ENCODE measurements around the gene RAD50. TPM values are rescaled to one million over a fixed set of nuclear protein-coding genes. Genes with fewer than 3 reads are reported as not detected.
A peak's percentile ranks its signal among the peaks of the same experiment; 100 is the strongest.

The RAD50 gene
- polyA plus RNA-seq, 1 donor (not counting 4 experiments of a cell fraction or from before 2014, with no cell fraction given), result 26.3 TPM

DNA sequence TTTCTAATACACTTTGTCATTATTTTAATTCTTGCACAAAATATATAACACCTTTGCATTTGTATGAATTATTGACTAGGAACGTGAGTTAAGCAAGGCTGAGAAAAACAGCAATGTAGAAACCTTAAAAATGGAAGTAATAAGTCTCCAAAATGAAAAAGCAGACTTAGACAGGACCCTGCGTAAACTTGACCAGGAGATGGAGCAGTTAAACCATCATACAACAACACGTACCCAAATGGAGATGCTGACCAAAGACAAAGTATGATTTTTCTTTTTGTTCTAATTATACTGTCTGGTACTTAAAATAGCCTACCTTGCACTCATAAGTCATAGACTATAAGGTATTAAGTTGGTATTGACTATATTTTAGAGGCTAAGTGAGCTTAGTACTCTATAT lies 34.4 kb downstream of the RAD50 start:
- FAIRE-seq, result no peak
- H4K20me1 ChIP-seq (ENCODE audit: control insufficient read depth, extremely low read depth, insufficient read depth, low read length), result no peaks in the 10 kb centered on the region
- H3K4me3 ChIP-seq (ENCODE audit: control insufficient read depth in 2 of 3, extremely low read depth in 1 of 3, insufficient read depth in 2 of 3, low read depth in 1 of 3, low read length in 3 of 3), result no peak overlapping the region
- H3K27ac ChIP-seq (ENCODE audit: control insufficient read depth, insufficient read depth, low read length), result no peak overlapping the region
- DNase-seq (ENCODE audit: low read depth, low spot score), result no peak
- H3K4me2 ChIP-seq (ENCODE audit: control insufficient read depth, extremely low read depth, insufficient read depth, low read depth, low read length), result no peak overlapping the region
- TF ChIP-seq, protein P1, sequence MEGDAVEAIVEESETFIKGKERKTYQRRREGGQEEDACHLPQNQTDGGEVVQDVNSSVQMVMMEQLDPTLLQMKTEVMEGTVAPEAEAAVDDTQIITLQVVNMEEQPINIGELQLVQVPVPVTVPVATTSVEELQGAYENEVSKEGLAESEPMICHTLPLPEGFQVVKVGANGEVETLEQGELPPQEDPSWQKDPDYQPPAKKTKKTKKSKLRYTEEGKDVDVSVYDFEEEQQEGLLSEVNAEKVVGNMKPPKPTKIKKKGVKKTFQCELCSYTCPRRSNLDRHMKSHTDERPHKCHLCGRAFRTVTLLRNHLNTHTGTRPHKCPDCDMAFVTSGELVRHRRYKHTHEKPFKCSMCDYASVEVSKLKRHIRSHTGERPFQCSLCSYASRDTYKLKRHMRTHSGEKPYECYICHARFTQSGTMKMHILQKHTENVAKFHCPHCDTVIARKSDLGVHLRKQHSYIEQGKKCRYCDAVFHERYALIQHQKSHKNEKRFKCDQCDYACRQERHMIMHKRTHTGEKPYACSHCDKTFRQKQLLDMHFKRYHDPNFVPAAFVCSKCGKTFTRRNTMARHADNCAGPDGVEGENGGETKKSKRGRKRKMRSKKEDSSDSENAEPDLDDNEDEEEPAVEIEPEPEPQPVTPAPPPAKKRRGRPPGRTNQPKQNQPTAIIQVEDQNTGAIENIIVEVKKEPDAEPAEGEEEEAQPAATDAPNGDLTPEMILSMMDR (optimal IDR thresholded peaks at IDR 0.05 in 1 of 3, IDR thresholded peaks at IDR 0.05 in 1 of 3, conservative IDR thresholded peaks at IDR 0.05 in 1 of 3; ENCODE audit: extremely low read depth in 1 of 3, insufficient read depth in 2 of 3, low read length in 3 of 3), result no peak
- no peak for TF ChIP-seq EZH2 (IDR thresholded peaks at IDR 0.05; ENCODE audit: low read length)
- no peaks in the 10 kb centered on the region for H3K9me1 ChIP-seq (ENCODE audit: control insufficient read depth, extremely low read depth, insufficient read depth, low read length)
- dilution Hi-C loops (cut with MboI; ENCODE audit: extremely low pct_ligation_motif_present, low sequenced_read_pairs), result no loop called here
- H3K9me3 ChIP-seq (ENCODE audit: control insufficient read depth, low read depth, low read length), result no peaks in the 10 kb centered on the region
- H3K4me1 ChIP-seq (ENCODE audit: control insufficient read depth, extremely low read depth, insufficient read depth, low read length), result no peaks in the 10 kb centered on the region
- no peak overlapping the region for H3K9ac ChIP-seq (ENCODE audit: control insufficient read depth, extremely low read depth, insufficient read depth, low read length)
- no peaks in the 10 kb centered on the region for H3K79me2 ChIP-seq (ENCODE audit: control insufficient read depth, insufficient read depth, low read length)
- H3K27me3 ChIP-seq (ENCODE audit: control insufficient read depth, extremely low read depth, insufficient read depth, low read length), result no peaks in the 10 kb centered on the region
- H2AFZ ChIP-seq (ENCODE audit: control insufficient read depth, low read length), result no peak overlapping the region
- peaks cover 4 to 24% of the 10 kb centered on the region in 2 experiments for H3K36me3 ChIP-seq (ENCODE audit: control insufficient read depth in 2 of 2, extremely low read depth in 1 of 2, insufficient read depth in 2 of 2, low read length in 2 of 2)

DNA sequence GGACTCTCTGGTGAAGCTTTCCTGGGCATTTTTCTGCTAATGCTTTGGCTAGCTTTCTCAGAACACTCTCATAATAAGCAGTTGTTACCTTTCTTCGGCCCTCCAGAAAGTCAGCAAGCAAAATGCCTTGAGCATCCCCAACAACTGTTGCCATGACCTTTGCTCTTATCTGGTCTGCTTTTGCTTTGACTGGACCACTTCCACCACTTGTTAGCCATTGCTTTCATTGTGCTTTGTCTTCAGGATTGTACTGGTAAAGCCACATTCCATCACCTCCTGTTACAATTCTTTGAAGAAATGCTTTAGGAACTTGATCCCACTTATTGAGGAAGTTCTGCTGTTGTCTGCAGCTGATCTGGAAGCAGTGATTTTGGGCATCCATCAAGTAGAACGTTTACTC lies 35.7 kb downstream of the RAD50 start:
- dilution Hi-C loops (cut with MboI; ENCODE audit: extremely low pct_ligation_motif_present, low sequenced_read_pairs), result no loop called here
- no peaks in the 10 kb centered on the region for H3K4me1 ChIP-seq (ENCODE audit: control insufficient read depth, extremely low read depth, insufficient read depth, low read length)
- FAIRE-seq, result peak; percentile 51
- no peaks in the 10 kb centered on the region for H3K27me3 ChIP-seq (ENCODE audit: control insufficient read depth, extremely low read depth, insufficient read depth, low read length)
- H3K9me3 ChIP-seq (ENCODE audit: control insufficient read depth, low read depth, low read length), result no peaks in the 10 kb centered on the region
- no peak overlapping the region for H3K27ac ChIP-seq (ENCODE audit: control insufficient read depth, insufficient read depth, low read length)
- H3K9me1 ChIP-seq (ENCODE audit: control insufficient read depth, extremely low read depth, insufficient read depth, low read length), result no peaks in the 10 kb centered on the region
- H3K4me3 ChIP-seq (ENCODE audit: control insufficient read depth in 2 of 3, extremely low read depth in 1 of 3, insufficient read depth in 2 of 3, low read depth in 1 of 3, low read length in 3 of 3), result no peak overlapping the region
- DNase-seq (ENCODE audit: low read depth, low spot score), result no peak
- no peak overlapping the region for H3K4me2 ChIP-seq (ENCODE audit: control insufficient read depth, extremely low read depth, insufficient read depth, low read depth, low read length)
- H3K79me2 ChIP-seq (ENCODE audit: control insufficient read depth, insufficient read depth, low read length), result no peaks in the 10 kb centered on the region
- H2AFZ ChIP-seq (ENCODE audit: control insufficient read depth, low read length), result no peak overlapping the region
- no peak overlapping the region for H3K9ac ChIP-seq (ENCODE audit: control insufficient read depth, extremely low read depth, insufficient read depth, low read length)
- TF ChIP-seq, protein P1 (optimal IDR thresholded peaks at IDR 0.05 in 1 of 3, IDR thresholded peaks at IDR 0.05 in 1 of 3, conservative IDR thresholded peaks at IDR 0.05 in 1 of 3; ENCODE audit: extremely low read depth in 1 of 3, insufficient read depth in 2 of 3, low read length in 3 of 3), result no peak
- no peak for TF ChIP-seq EZH2 (IDR thresholded peaks at IDR 0.05; ENCODE audit: low read length)
- H4K20me1 ChIP-seq (ENCODE audit: control insufficient read depth, extremely low read depth, insufficient read depth, low read length), result no peaks in the 10 kb centered on the region
- peaks cover 8 to 28% of the 10 kb centered on the region in 2 experiments for H3K36me3 ChIP-seq (ENCODE audit: control insufficient read depth in 2 of 2, extremely low read depth in 1 of 2, insufficient read depth in 2 of 2, low read length in 2 of 2)

Measured in keratinocyte (primary cell).